Uterus (tissue), 2 donors: ENCODE measurements around the gene TMEM183A.

Experiments used
- CTCF ChIP-seq, 4 experiments: fragments of 200-600 bp in 2 of 4; fragments of 450-650 bp in 2 of 4; sonication (generic) in 2 of 4; IDR thresholded peaks; one replicate each; pipeline ENCODE4 v1.5.1; 2016 to 2019; ENCODE audit warnings: antibody characterized with exemption in 4 of 4, mild to moderate bottlenecking in 2 of 4, moderate library complexity in 1 of 4
- POLR2A ChIP-seq, 2 donors: fragments of 450-650 bp; IDR thresholded peaks; one replicate each; pipeline ENCODE4 v1.6.1; 2016; ENCODE audit warnings: antibody characterized with exemption in 2 of 2, mild to moderate bottlenecking in 1 of 2, moderate library complexity in 1 of 2

GRCh38 chr1:203025686-203026030, 18.5 kb downstream of the TMEM183A start:
- no peak for TF ChIP-seq POLR2A (IDR thresholded peaks at IDR 0.05)
- no peak for TF ChIP-seq CTCF (IDR thresholded peaks at IDR 0.05)
